Heart left ventricle (tissue), 13 donors: Measurements from ENCODE around the gene MMRN1.

ENCODE experiments used
- CTCF ChIP-seq, 12 donors: fragments of 200-600 bp; sonication (generic) in 4 of 12; IDR thresholded peaks; one replicate each; pipeline versions ENCODE4 v1.5.0 to v1.8.0; 2018 to 2022; ENCODE audit warnings: antibody characterized with exemption in 12 of 12, mild to moderate bottlenecking in 5 of 12
- POLR2A ChIP-seq, 2 donors: fragments of 450-650 bp; IDR thresholded peaks; one replicate each; pipeline ENCODE4 v1.6.1; 2017; ENCODE audit warnings: antibody characterized with exemption in 2 of 2, mild to moderate bottlenecking in 2 of 2, moderate library complexity in 2 of 2
- donor health status: ischemic (EF 13 %, LVEDD 7.1; RV severe dilation, severe dysfunction).
- donor health status: DM: no; HTN: yes; CAD: no.
- donor health status: DM: no; HTN: no; CAD: no.
- donor health status: ischemic (EF 25% LVEDD 6.9; RV normal size, moderate dysfunction).
- donor health status: ischemic (EF 25% LVEDD 5.7; RV mildly dilated, moderate dysfunction).
- donor health status: ischemic (EF 35%, LVEDD 5.7; RV mildly dilated, moderate dysfunction).
- donor health status: nonischemic (EF 11% LVEDD 7.7; RV severe dilation, severe dysfunction).
- donor health status: DM: yes; HTN: yes; CAD: no.
- donor health status: PGD.
- donor health status: ischemic (EF 29% LVEDD 5.4; RV normal size, mild dysfunction).
- donor health status: nonischemic (EF 23%, LVEDD 6.1; RV moderate dilation, normal function).

- TF ChIP-seq CTCF (IDR thresholded peaks at IDR 0.05) = no peak
- TF ChIP-seq POLR2A (IDR thresholded peaks at IDR 0.05) = no peak
These were observed 93.6 kb downstream of the MMRN1 start for GRCh38 chr4:89988268-89988667.
